Activated naive CD4-positive, alpha-beta T cell treated with Interleukin-2 at 50 U/mL for 16 hours (primary cell): ENCODE data around the gene FCSK.

Source experiments
- DNase-seq: peaks from one replicate; pipeline ENCODE4 v3.0.0-alpha.2; 2020

The FCSK gene

DNA sequence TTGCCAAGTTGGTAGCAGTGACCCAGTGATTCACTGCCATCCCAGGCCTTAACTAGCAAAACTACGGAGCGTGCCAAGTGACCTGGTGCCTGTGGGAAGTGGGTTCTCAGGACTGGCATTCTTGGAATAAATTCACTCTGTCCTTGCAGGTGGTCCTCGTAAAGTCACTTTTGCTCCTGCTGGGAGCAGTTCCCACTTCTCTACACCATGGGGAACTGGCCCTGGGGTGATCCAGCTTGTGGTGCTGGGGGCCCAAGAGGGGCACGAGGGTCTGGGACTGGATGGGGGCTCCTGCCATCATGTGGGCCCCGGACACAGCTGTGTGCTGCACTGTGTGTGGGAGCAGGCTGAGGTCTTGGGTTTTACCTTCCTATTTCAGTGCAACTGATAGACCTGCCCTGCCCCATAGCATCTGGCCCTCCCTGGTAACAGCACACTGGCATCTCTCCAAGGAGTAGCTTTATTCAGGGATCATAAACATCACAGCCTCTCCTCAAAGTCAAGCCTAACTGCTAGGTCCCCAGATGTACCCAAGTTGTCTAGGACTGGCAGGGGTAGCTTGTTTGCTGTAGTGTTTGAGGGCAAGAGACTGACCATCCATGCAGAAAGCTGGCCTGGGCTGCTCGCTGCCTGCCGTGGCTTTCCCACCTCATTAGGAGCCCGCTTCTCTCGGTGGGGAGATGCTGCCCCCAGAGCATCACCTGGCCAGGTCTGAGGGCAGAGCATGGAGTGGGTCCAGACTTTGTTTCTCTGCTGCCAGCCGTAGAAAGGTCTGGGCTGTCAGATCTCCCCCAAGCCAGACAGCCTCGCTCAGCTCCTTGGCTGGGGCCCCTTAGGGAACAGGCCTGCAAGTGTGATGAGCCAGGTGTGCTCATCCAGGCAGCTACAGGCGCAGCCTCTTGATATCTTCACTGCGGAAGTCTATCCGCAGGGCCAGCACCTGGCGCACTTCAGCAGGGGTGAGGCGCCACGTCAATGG, 26.0 kb downstream of the FCSK start:
- no peak for DNase-seq

- DNase-seq, result no peak
These were observed 27.6 kb downstream of the FCSK start for GRCh38 chr16:70481929-70482536.

GRCh38 chr16:70482624-70483023, 28.2 kb downstream of the FCSK start:
- DNase-seq, result no peak

- DNase-seq, result no peak
These were observed 29.0 kb downstream of the FCSK start for GRCh38 chr16:70483426-70483825.

DNA sequence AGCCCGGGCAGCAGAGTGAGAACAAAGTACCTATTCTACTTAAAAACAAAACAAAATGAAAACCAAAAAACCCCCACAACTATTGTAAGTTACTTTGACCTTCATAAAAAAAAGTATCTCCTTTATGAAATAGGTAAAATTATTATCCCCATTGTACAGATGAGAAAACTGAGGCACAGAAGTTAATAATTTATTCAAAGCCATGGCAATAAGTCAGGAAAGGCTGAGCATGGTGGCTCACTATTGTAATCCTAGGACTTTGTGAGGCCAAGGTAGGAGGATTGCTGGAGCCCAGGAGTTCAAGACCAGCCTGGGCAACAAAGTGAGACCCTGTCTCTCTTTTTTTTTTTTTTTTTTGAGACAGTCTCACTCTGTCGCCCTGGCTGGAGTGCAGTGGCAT, 30.5 kb downstream of the FCSK start:
- DNase-seq, result no peak

DNA sequence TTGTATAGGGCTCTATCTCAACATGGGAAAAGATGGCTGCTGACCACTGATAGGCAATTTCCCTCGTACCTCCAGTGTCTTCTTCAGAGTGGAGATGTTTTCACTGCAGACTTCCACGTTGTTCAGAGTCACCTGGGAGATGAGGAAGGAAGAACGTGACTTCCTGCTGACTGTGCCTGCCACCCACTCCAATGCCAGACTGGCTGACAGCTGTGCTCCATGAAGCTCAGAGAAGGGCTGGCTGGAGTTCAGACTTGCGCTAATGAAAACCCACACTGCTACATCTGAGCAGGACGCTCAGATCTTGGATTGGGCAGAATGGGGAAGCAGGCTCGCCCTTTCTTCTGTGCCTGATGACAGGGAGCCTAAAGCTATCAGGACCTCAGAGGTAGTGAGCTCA, 35.9 kb downstream of the FCSK start:
- no peak for DNase-seq

GRCh38 chr16:70493802-70494201, 39.4 kb downstream of the FCSK start:
- DNase-seq, result no peak

GRCh38 chr16:70494202-70494770, 39.9 kb downstream of the FCSK start:
- no peak for DNase-seq

DNA sequence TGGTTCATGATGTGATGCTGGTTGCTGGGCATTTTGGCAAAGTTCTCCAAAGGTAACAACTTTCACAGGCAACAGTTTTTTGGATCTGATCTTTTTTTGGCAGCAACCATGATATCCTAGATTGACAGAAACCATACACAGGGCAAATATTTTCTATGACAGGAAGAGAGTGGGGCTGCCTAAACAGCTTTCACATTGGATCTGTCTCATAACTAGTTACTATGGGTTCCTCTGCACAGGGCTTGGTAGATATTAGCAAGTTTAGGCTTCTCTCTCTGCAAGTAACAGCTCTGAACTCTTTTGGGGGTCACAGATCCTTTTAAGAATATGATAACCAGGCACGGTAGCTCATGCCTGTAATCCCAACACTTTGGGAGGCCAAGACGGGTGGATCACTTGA, 40.4 kb downstream of the FCSK start:
- no peak for DNase-seq

DNA sequence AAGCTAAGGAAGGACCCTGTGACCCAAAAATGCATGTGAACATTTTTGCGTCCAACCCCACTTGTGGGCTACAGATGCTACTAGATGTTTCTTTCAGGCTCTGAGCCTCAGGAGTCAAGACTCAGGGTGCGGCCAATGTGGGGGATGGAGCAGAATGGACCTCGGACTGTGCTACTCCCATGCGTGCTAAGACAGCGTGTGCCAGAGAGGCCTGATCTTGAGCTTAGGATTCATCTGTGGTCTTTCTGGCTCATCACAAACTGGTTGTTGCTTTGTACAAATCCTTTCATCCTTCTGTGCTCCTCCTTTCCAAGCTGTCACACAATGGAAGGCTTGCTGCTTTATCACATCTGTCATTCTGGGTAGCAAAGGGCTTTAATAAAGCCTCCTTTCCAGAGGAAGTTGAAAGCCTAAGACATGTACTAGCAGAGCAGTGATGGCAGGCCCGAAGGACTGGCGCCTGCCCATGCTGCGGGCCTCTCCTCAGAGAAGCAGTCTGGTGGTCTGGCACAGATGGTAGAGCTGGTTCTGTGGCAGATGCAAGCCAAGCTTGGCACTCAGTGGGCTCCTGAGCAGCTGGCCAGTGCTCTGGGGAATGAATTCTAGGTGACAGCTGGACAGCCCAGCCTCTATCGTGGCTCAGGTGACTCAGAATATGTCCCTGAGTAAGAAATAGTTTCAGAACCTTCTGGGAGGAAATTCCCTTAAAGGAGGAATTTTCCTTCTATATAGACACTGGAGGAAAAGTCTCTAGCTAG, 41.2 kb downstream of the FCSK start:
- DNase-seq, result no peak

GRCh38 chr16:70496513-70496912, 42.1 kb downstream of the FCSK start:
- DNase-seq, result peak; percentile 7

DNA sequence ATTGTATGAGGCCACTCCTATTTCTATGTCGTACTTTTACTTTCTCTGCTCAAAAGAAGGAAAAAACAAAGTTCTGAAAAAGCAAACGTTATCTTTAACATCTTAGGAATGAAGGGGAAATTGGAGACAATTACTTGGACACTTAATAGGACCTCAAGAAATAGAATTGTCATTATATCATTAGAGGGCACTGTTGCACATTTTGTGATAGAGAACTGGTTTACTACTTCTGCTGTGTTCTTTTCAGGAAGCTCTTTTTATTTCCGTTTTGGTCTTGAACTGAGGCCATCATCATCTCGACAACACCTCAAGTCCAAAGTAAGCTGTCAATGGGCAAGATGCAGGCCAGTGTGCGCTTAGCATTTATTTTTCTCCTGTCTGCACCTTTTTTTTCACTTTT, 54.4 kb downstream of the FCSK start:
- DNase-seq, result no peak

- DNase-seq, result no peak
These were observed 55.8 kb downstream of the FCSK start for GRCh38 chr16:70510216-70510615.

GRCh38 chr16:70511833-70512232, 57.4 kb downstream of the FCSK start:
- DNase-seq, result no peak

- DNase-seq, result no peak
These were observed 58.1 kb downstream of the FCSK start for GRCh38 chr16:70512456-70512855.

DNA sequence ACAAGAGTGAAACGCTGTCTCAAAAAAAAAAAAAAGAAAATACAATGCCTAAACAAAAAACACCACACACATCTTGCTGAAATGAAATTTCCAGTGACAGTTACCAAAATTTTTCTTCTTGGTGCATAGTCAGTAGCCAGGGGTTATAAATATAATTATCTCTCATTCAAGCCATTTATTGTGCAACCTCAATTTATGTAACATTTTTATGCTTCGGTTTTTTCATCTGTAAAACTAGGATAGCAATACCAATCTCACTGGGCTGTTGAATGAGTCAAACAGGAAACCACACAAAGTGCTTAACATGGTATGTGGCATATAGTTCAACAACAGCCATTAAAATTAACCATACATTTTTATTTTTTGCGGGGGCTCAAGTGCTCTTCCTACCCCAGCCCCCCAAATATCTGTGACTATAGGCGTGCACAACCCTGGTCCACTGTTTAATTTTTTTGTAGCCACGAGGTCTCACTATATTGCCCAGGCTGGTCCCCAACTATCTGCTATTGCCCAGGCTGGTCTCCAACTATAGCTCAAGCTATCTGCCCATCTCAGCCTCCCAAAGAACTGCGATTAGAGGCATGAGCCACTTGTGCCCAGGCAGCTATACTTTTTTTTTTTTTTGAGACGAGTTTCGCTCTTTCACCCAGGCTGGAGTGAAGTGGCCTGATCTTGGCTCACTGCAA, 66.4 kb downstream of the FCSK start:
- DNase-seq, result no peak

DNA sequence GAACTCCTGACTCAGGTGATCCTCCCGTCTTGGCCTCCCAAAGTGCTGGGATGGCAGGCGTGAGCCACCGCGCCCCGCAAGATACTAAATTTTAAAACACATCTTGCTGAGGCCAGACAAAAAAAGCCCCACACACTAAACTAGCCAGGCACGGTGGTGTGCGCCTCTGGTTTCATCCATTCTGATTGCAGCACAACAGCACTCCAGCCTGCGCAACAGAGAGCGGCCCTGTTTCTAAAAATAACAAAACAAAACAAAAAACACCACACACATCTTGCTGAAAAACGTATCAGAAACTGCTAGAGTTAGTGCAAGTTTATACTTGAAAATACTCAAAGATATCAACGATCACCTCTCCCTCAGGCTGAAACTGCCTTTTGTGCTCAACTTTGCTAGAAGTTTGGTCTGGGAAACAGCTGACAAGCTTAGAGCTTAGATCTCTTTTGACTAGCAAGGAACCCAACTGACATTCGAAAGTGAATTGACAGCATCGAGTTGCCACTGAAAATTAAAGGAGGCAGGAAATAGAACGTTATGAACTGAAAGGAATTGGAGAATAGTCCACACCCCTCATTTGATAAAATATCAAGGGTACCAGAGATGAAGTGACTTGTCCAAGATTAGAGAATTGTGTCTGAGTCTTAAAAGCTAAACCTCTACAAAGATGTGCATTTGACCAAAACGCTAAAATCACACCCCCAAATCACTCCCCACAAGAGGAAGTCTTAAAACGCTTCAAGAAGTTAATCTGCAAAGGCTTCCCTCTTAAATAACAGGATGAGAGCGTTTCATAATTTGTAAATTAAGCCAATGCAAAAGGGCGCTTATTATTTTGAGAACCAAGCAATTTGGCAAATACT, 68.1 kb downstream of the FCSK start:
- DNase-seq, result no peak

- DNase-seq, result peak; percentile 93
These were observed 68.8 kb downstream of the FCSK start, which contains the start of gene COG4 for GRCh38 chr16:70523076-70523742. Gene COG4 (minus strand): TSS chr16:70523554. CDS start chr16:70523543, 11 bp downstream.

DNA sequence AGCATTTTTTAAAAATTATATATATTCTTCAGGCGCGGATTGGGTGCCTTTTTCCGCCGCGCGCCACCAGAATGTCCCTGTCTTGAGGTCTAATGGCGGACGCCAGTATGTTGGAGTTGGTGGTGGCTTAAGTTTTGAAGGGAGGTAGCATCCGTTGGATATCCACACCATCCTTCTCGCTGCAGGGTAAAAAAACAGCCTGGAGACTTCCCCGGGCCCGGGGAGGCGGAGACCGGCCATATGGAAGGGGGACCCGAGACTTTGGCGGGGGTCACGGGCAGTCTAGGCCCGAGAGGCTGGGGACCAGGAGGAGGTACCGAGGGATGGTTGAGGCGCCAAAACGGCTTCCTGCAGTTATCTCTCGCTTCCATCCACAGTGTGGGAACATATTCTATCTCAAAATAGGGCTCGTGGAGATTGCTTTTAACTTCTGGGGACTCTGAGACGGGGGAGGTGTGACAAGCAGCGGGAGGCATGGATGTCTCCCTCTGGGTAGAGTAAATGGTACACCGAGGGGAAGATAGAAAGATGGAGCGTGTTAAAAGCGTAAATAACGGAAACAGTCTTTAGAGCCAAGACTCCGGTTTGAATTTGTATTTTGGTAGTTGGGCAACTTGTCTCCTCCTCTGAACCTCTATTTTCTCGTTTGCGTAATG, 69.5 kb downstream of the FCSK start, which contains the start of gene SF3B3:
TSS of gene SF3B3 (plus strand) at position 74 of the 656 bp plus-strand sequence. CDS start 2,841 bp downstream, outside the sequence.
- peak; percentile 74 for DNase-seq

GRCh38 chr16:70524399-70524825, 70.0 kb downstream of the FCSK start:
- peak; percentile 36 for DNase-seq
